ENCODE data around the gene NEK3.
"Not testable (repeated sequence)": the region's sequence is repeated elsewhere in the genome, so short reads cannot be mapped to it uniquely, and the experiment has no call there.

NEK3 gene

GRCh38 chr13:52159159-52159982 lies at the start of gene NEK3:
Gene NEK3, minus strand, starts transcription at chr13:52159597. Its CDS starts 3,406 bp downstream, at chr13:52156191.
- DNase-seq = peak; percentile 44 to 53

- not testable (repeated sequence) for DNase-seq
These were observed 49.0 kb upstream of the NEK3 start for GRCh38 chr13:52208384-52208783.

- not testable (repeated sequence) for DNase-seq
These were observed 48.5 kb upstream of the NEK3 start for GRCh38 chr13:52207896-52208295.

GRCh38 chr13:52207337-52207736 lies 47.9 kb upstream of the NEK3 start:
- not testable (repeated sequence) for DNase-seq

- DNase-seq = not testable (repeated sequence)
These were observed 45.1 kb upstream of the NEK3 start for GRCh38 chr13:52204546-52204945.

GRCh38 chr13:52203864-52204263 lies 44.5 kb upstream of the NEK3 start:
- DNase-seq = not testable (repeated sequence)

- not testable (repeated sequence) for DNase-seq
These were observed 43.1 kb upstream of the NEK3 start for GRCh38 chr13:52202506-52202905.

GRCh38 chr13:52201439-52202193 lies 42.2 kb upstream of the NEK3 start:
- peak in 1 of 2 donors; percentile 23 for DNase-seq

- DNase-seq = peak; percentile 43 to 60
These were observed 36.0 kb upstream of the NEK3 start for GRCh38 chr13:52195401-52195837.

GRCh38 chr13:52194184-52194868 lies 34.9 kb upstream of the NEK3 start:
- DNase-seq = peak; percentile 84

- DNase-seq = not testable (repeated sequence)
These were observed 34.3 kb upstream of the NEK3 start for GRCh38 chr13:52193587-52194183.

- DNase-seq = not testable (repeated sequence)
These were observed 28.2 kb upstream of the NEK3 start for GRCh38 chr13:52187424-52188187.

GRCh38 chr13:52187029-52187423 lies 27.6 kb upstream of the NEK3 start:
- DNase-seq = no peak

- DNase-seq = not testable (repeated sequence)
These were observed 22.0 kb upstream of the NEK3 start for GRCh38 chr13:52181316-52181954.

- DNase-seq = no peak
These were observed 20.5 kb upstream of the NEK3 start for GRCh38 chr13:52179925-52180324.

GRCh38 chr13:52177276-52177675 lies 17.9 kb upstream of the NEK3 start:
- no peak for DNase-seq

- not testable (repeated sequence) for DNase-seq
These were observed 14.6 kb upstream of the NEK3 start for GRCh38 chr13:52173970-52174369.

- no peak for DNase-seq
These were observed 14.0 kb upstream of the NEK3 start for GRCh38 chr13:52173373-52173772.

GRCh38 chr13:52171686-52172085 lies 12.3 kb upstream of the NEK3 start:
- not testable (repeated sequence) for DNase-seq

GRCh38 chr13:52170828-52171391 lies 11.5 kb upstream of the NEK3 start:
- not testable (repeated sequence) for DNase-seq

GRCh38 chr13:52169839-52170238 lies 10.4 kb upstream of the NEK3 start:
- no peak for DNase-seq
